NCI-H1092 (cell line): ENCODE measurements around the gene CCDC74B.
"Not testable (repeated sequence)": the region's sequence is repeated elsewhere in the genome, so short reads cannot be mapped to it uniquely, and the experiment has no call there.

Experiments used
- DNase-seq: peaks from one replicate; lab custom pipeline; 2025; lab: John Stamatoyannopoulos, UW

CCDC74B gene

GRCh38 chr2:130148515-130148914, 3.6 kb upstream of the CCDC74B start:
- DNase-seq, result not testable (repeated sequence)

- DNase-seq, result not testable (repeated sequence)
These were observed 1.5 kb downstream of the CCDC74B start for GRCh38 chr2:130143266-130144039.

GRCh38 chr2:130142396-130143265, 2.3 kb downstream of the CCDC74B start:
- not testable (repeated sequence) for DNase-seq

- not testable (repeated sequence) for DNase-seq
These were observed 3.1 kb downstream of the CCDC74B start for GRCh38 chr2:130141645-130142370.

GRCh38 chr2:130141002-130141401, 3.9 kb downstream of the CCDC74B start:
- DNase-seq, result not testable (repeated sequence)

- not testable (repeated sequence) for DNase-seq
These were observed 4.4 kb downstream of the CCDC74B start for GRCh38 chr2:130140516-130140915.

- DNase-seq, result not testable (repeated sequence)
These were observed 5.3 kb downstream of the CCDC74B start for GRCh38 chr2:130139331-130140280.

GRCh38 chr2:130138841-130139251, 6.1 kb downstream of the CCDC74B start:
- DNase-seq, result peak; percentile 5

GRCh38 chr2:130138326-130138725, 6.6 kb downstream of the CCDC74B start:
- DNase-seq, result not testable (repeated sequence)

GRCh38 chr2:130137118-130137517, 7.8 kb downstream of the CCDC74B start:
- not testable (repeated sequence) for DNase-seq

GRCh38 chr2:130136546-130136945, 8.4 kb downstream of the CCDC74B start:
- DNase-seq, result not testable (repeated sequence)

- no peak for DNase-seq
These were observed 9.0 kb downstream of the CCDC74B start for GRCh38 chr2:130135692-130136541.

GRCh38 chr2:130129120-130129829, 15.6 kb downstream of the CCDC74B start, which contains the start of gene POTEF:
TSS of gene POTEF (minus strand) at chr2:130129222. CDS start at chr2:130120515, 8,707 bp downstream.
- DNase-seq, result not testable (repeated sequence)

GRCh38 chr2:130128464-130128863, 16.4 kb downstream of the CCDC74B start:
- DNase-seq, result not testable (repeated sequence)

- not testable (repeated sequence) for DNase-seq
These were observed 17.2 kb downstream of the CCDC74B start for GRCh38 chr2:130127726-130128125.

GRCh38 chr2:130120924-130121323, 24.0 kb downstream of the CCDC74B start:
- DNase-seq, result not testable (repeated sequence)

- DNase-seq, result not testable (repeated sequence)
These were observed 42.1 kb downstream of the CCDC74B start for GRCh38 chr2:130102597-130103363.
